Activated naive CD8-positive, alpha-beta T cell treated with anti-CD3 and anti-CD28 coated beads, Interleukin-2, amount 10 ng/mL, durations not matched to agents 7 days and 5 days (primary cell): ENCODE results near the gene C11orf71. TPM values are rescaled to one million over a fixed set of nuclear protein-coding genes. Genes with fewer than 3 reads are reported as not detected.

Experiments
- ATAC-seq: fragments of 150-1000 bp; cut with Tn5 transposase; one replicate; pipeline ENCODE4 v1.10.0; 2021; ENCODE audit warnings: low read depth, moderate library complexity
- POLR2A ChIA-PET: fragments of 350-600 bp; sonication (Branson Sonifier 250); formaldehyde crosslinking; loops from one replicate; lab custom pipeline; 2021; ENCODE audit warnings: antibody characterized with exemption; lab: Charles Lee
- DNase-seq: peaks from one replicate; pipeline ENCODE4 v3.0.0; 2021
- H3K27ac Mint-ChIP-seq: one replicate; pipeline ENCODE4 v1.8.0; 2022; ENCODE audit warnings: mild to moderate bottlenecking, mixed read lengths
- H3K27me3 Mint-ChIP-seq: one replicate; pipeline ENCODE4 v1.8.0; 2022; ENCODE audit warnings: mild to moderate bottlenecking, moderate library complexity, mixed read lengths
- H3K36me3 Mint-ChIP-seq: one replicate; pipeline ENCODE4 v1.8.0; 2021; ENCODE audit warnings: mild to moderate bottlenecking, mixed read lengths
- H3K4me1 Mint-ChIP-seq: one replicate; pipeline ENCODE4 v1.8.0; 2021; ENCODE audit warnings: mixed read lengths
- H3K4me3 Mint-ChIP-seq: one replicate; pipeline ENCODE4 v1.8.0; 2022; ENCODE audit warnings: mild to moderate bottlenecking, moderate library complexity, mixed read lengths
- H3K9me3 Mint-ChIP-seq: one replicate; pipeline ENCODE4 v1.8.0; 2021; ENCODE audit warnings: mixed read lengths
- total RNA-seq, 2 experiments: library from RNA; stranded (reverse); gene quantifications; one replicate each; pipeline ENCODE4 v1.2.3, GENCODE V29; 2021

The C11orf71 gene
- total RNA-seq, 2 experiments from 2014 or later, result 11.0 to 12.0 TPM

DNA sequence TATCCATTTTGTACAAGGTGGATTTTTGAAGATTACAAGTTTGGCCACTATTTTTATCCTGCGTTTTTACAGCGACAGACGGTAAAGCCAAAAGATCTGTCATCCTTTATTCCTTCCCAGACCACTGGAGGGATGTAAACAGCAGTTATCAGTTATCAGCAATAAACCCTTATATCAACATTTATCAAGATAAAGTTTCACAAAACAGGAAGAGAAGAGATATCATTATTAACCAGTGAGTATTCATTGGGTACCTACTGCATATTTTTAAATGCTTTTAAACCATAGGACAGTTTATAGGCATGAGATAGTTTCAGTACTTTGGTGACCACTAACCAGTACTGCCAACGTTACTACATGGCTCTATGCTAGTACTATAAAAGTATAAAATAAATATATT is 33.1 kb upstream of the C11orf71 start:
- no peak for DNase-seq
- Mint-ChIP-seq H3K4me1 (no peaks in the 10 kb centered on the region), H3K27ac (no peak overlapping the region), H3K4me3 (no peak overlapping the region), H3K9me3 (no peaks in the 10 kb centered on the region), H3K27me3 (no peaks in the 10 kb centered on the region), H3K36me3 (no peaks in the 10 kb centered on the region)
- ATAC-seq, result no peak
- POLR2A ChIA-PET, result no interaction called here

DNA sequence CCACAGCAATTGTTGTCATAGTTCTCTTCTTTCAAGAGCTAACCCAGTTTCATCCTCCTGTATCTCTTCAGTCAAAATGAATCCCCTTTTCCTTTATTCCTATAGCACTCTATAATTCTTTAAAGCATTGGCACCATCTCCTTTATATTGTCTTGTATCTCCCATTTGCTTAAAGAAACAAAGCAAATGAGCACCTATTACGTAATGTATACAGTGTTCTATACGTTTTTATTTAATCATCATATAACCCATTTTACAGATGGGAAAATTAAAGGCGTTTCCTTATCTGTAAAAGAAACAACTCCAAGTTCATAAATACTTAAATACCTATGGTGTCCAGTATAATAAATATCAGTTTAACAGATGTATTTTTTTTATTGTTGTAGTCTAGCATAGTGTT is 32.6 kb upstream of the C11orf71 start:
- Mint-ChIP-seq H3K4me3 (no peak overlapping the region), H3K9me3 (no peaks in the 10 kb centered on the region), H3K36me3 (no peaks in the 10 kb centered on the region), H3K4me1 (no peaks in the 10 kb centered on the region), H3K27me3 (no peaks in the 10 kb centered on the region), H3K27ac (no peak overlapping the region)
- POLR2A ChIA-PET, result no interaction called here
- ATAC-seq, result no peak
- no peak for DNase-seq

GRCh38 chr11:114430290-114430689 is 30.0 kb upstream of the C11orf71 start:
- DNase-seq (no peak), ATAC-seq (no peak)
- Mint-ChIP-seq H3K9me3 (peaks cover 1% of the 10 kb centered on the region), H3K27me3 (no peaks in the 10 kb centered on the region), H3K4me3 (no peak overlapping the region), H3K4me1 (no peaks in the 10 kb centered on the region), H3K27ac (no peak overlapping the region), H3K36me3 (no peaks in the 10 kb centered on the region)
- POLR2A ChIA-PET, result no interaction called here

- H3K36me3 Mint-ChIP-seq, result peaks cover 5% of the 10 kb centered on the region
- peaks cover 3% of the 10 kb centered on the region for H3K9me3 Mint-ChIP-seq
- no peak overlapping the region for H3K27ac Mint-ChIP-seq
- ATAC-seq (no peak), DNase-seq (no peak)
- no peak overlapping the region for H3K4me3 Mint-ChIP-seq
- POLR2A ChIA-PET, result no interaction called here
- H3K27me3 Mint-ChIP-seq, result no peaks in the 10 kb centered on the region
- no peaks in the 10 kb centered on the region for H3K4me1 Mint-ChIP-seq
These were observed 26.0 kb upstream of the C11orf71 start for GRCh38 chr11:114426280-114426679.

DNA sequence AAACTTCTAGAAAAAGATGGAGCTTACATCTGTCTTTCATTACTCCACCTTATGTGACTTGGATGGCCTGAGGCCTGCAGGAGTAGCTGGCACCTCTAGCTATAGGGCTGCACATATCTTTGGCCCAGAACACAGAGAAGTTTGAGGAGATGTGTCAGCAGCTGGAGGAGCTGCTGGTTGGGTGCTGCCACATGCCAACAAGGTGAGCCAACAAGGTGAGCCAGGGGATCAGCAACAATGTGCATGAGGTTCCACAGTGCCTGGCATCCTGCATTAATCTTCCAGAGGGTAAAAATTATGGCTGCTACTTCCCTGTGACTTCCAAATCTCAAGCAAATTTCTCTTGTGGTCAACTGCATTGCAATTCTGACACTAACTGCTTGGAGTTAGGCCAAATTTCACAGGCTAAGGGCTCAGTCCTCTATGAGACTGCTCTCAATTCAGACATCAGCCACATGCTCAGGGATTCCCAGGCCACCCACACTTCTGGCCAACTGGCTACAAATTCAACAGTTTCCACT is 16.2 kb upstream of the C11orf71 start:
- DNase-seq (no peak), ATAC-seq (no peak)
- Mint-ChIP-seq H3K4me1 (peaks cover 1% of the 10 kb centered on the region), H3K4me3 (no peak overlapping the region), H3K27me3 (no peaks in the 10 kb centered on the region), H3K36me3 (peaks cover 8% of the 10 kb centered on the region), H3K9me3 (no peaks in the 10 kb centered on the region), H3K27ac (no peak overlapping the region)
- POLR2A ChIA-PET, result interaction anchor here (0.7 kb wide), 1 partner anchor 22 kb away, joined by 3 read pairs; no protein-coding TSS in a partner anchor

GRCh38 chr11:114413958-114414357 is 13.6 kb upstream of the C11orf71 start:
- POLR2A ChIA-PET, result no interaction called here
- no peak for DNase-seq
- H3K9me3 Mint-ChIP-seq, result no peaks in the 10 kb centered on the region
- peaks cover 1% of the 10 kb centered on the region for H3K4me1 Mint-ChIP-seq
- no peak overlapping the region for H3K27ac Mint-ChIP-seq
- H3K4me3 Mint-ChIP-seq, result no peak overlapping the region
- H3K27me3 Mint-ChIP-seq, result no peaks in the 10 kb centered on the region
- peaks cover 22% of the 10 kb centered on the region for H3K36me3 Mint-ChIP-seq
- ATAC-seq, result no peak

DNA sequence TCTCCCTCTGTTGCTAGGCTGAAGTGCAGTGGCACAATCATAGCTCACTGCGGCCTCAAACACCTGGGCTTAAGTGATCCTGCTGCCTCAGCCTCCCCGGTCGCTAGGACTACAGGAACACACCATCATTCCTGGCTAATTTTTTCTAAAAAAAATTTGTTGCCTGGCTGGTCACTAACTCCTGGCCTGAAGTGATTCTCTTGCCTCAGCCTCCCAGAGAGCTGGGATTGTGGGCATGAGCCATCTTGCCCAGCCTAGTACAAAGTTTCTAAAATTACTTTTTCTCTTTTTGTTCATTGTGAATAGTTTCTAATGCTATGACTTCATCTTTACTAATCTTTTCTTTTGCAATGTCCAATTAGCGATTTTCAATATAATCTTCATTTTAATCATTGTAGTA is 12.6 kb upstream of the C11orf71 start:
- ATAC-seq (no peak), DNase-seq (no peak)
- peaks cover 20% of the 10 kb centered on the region for H3K36me3 Mint-ChIP-seq
- no peak overlapping the region for H3K27ac Mint-ChIP-seq
- peaks cover 1% of the 10 kb centered on the region for H3K4me1 Mint-ChIP-seq
- no peak overlapping the region for H3K4me3 Mint-ChIP-seq
- no peaks in the 10 kb centered on the region for H3K27me3 Mint-ChIP-seq
- POLR2A ChIA-PET, result no interaction called here
- H3K9me3 Mint-ChIP-seq, result no peaks in the 10 kb centered on the region

DNA sequence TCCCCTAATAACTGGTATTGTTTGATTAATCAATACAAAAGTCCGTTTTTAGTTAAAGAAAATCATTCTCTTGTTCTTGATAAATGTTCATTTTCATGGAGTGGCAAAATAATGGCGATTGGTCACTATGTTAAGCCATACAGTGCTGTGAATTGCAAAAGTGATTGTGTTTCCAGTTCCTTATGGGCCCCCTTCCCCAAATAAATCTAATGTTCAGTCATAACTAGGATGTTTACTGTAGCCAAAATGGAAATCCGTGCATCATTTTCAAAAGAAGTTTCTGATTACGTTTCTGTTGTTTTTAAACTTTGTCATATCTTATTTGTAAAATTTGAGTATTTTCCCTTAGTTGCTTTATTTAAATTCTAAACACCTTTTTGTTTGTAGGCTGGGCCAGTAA is 1.0 kb upstream of the C11orf71 start:
- ATAC-seq (no peak), DNase-seq (no peak)
- H3K27me3 Mint-ChIP-seq, result no peaks in the 10 kb centered on the region
- peak overlapping the region; percentile 94 for H3K4me3 Mint-ChIP-seq
- peak overlapping the region; percentile 97 for H3K27ac Mint-ChIP-seq
- H3K9me3 Mint-ChIP-seq, result no peaks in the 10 kb centered on the region
- peaks cover 40% of the 10 kb centered on the region for H3K4me1 Mint-ChIP-seq
- peaks cover 27% of the 10 kb centered on the region for H3K36me3 Mint-ChIP-seq
- POLR2A ChIA-PET, result no interaction called here

- DNase-seq (no peak), ATAC-seq (no peak)
- Mint-ChIP-seq H3K9me3 (no peaks in the 10 kb centered on the region), H3K36me3 (peaks cover 23% of the 10 kb centered on the region), H3K4me3 (peak overlapping the region; percentile 94), H3K27ac (peak overlapping the region; percentile 97), H3K4me1 (peaks cover 37% of the 10 kb centered on the region), H3K27me3 (no peaks in the 10 kb centered on the region)
- POLR2A ChIA-PET, result interaction anchor here (0.7 to 1.0 kb wide), 2 partner anchors 38 to 41 kb away, joined by 3 to 9 read pairs; partner anchors contain the start of gene REXO2
These were observed 558 bp upstream of the C11orf71 start for GRCh38 chr11:114400915-114401223.

DNA sequence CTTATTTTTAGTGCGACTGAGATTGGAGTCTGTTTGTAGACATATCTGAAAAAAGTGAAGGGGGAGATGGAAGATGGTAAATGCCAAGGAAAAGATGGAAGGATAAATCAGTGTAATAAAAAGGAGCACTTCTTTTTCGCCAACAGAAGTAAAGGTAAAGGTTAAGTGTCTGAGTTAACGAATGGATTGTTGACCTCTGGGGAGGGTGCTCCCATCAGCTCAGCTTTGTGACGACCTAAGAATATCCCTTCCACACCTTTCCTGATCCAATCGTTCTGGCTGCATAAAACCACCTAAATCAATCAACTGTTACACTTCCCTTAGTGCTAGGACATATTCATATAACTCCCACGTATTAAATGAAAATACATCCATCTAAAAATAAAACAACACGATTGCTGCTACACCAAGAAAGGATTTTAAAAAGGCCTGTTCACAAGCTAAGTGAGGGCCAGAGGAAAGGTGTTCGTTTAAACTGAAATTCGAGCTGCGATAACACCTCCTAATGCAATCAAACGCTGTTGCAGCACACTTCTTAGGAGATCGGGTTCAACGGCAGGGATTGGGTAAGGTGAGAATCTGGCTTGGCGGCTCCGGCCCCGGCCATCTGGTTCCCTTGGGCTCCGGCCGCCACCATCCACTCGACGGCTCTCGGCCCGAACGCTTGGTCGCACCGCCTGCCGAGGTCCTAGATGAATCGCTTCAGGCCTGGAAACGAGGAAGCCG is 658 bp downstream of the C11orf71 start:
- H3K27ac Mint-ChIP-seq, result peak overlapping the region; percentile 97
- no peaks in the 10 kb centered on the region for H3K27me3 Mint-ChIP-seq
- ATAC-seq, result peak; percentile 7
- POLR2A ChIA-PET, result interaction anchor here (1.3 kb wide), 1 partner anchor 217 kb away, joined by 3 read pairs; no protein-coding TSS in a partner anchor
- H3K9me3 Mint-ChIP-seq, result no peaks in the 10 kb centered on the region
- H3K36me3 Mint-ChIP-seq, result peaks cover 15% of the 10 kb centered on the region
- H3K4me1 Mint-ChIP-seq, result peaks cover 27% of the 10 kb centered on the region
- no peak for DNase-seq
- H3K4me3 Mint-ChIP-seq, result peak overlapping the region; percentile 94

GRCh38 chr11:114398303-114398920 is 1.9 kb downstream of the C11orf71 start:
- H3K27ac Mint-ChIP-seq, result no peak overlapping the region

GRCh38 chr11:114397349-114397982 is 2.8 kb downstream of the C11orf71 start:
- no peak for DNase-seq
- Mint-ChIP-seq H3K36me3 (peaks cover 6% of the 10 kb centered on the region), H3K4me3 (no peak overlapping the region), H3K4me1 (peaks cover 18% of the 10 kb centered on the region), H3K27ac (no peak overlapping the region), H3K9me3 (no peaks in the 10 kb centered on the region), H3K27me3 (peaks cover 6% of the 10 kb centered on the region)
- POLR2A ChIA-PET, result no interaction called here
- ATAC-seq, result no peak

More at GRCh38 chr11:114398303-114398920, 1.9 kb downstream of the C11orf71 start:
- Mint-ChIP-seq H3K9me3 (no peaks in the 10 kb centered on the region), H3K4me1 (peaks cover 22% of the 10 kb centered on the region), H3K27me3 (peaks cover 6% of the 10 kb centered on the region), H3K36me3 (peaks cover 11% of the 10 kb centered on the region), H3K4me3 (peak overlapping the region; percentile 94)
- POLR2A ChIA-PET, result no interaction called here
- no peak for ATAC-seq
- DNase-seq, result no peak

DNA sequence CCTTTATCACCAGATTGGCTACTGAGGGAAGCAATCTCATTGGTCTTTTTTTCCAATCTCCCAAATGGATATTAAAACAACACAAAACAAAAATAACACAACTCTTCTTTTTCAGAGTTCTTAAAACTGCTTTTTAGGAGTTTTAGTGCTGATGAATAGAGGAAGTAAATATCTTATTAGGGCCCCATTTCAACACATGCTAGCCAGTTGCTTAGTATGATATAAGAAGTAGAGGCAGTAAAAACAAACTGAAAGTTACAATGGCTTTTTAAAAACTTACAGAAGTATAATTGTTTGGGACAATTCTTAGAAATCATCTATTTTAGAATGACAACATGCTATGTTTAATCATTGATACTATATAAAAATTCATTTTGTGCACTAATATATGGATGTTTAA is 3.4 kb downstream of the C11orf71 start:
- H3K27me3 Mint-ChIP-seq, result peaks cover 6% of the 10 kb centered on the region
- ATAC-seq (no peak), DNase-seq (no peak)
- H3K27ac Mint-ChIP-seq, result no peak overlapping the region
- no peaks in the 10 kb centered on the region for H3K9me3 Mint-ChIP-seq
- H3K4me1 Mint-ChIP-seq, result peaks cover 16% of the 10 kb centered on the region
- H3K36me3 Mint-ChIP-seq, result peaks cover 3% of the 10 kb centered on the region
- H3K4me3 Mint-ChIP-seq, result no peak overlapping the region
- POLR2A ChIA-PET, result no interaction called here
